ENCODE data around the gene GCLC.

DNA sequence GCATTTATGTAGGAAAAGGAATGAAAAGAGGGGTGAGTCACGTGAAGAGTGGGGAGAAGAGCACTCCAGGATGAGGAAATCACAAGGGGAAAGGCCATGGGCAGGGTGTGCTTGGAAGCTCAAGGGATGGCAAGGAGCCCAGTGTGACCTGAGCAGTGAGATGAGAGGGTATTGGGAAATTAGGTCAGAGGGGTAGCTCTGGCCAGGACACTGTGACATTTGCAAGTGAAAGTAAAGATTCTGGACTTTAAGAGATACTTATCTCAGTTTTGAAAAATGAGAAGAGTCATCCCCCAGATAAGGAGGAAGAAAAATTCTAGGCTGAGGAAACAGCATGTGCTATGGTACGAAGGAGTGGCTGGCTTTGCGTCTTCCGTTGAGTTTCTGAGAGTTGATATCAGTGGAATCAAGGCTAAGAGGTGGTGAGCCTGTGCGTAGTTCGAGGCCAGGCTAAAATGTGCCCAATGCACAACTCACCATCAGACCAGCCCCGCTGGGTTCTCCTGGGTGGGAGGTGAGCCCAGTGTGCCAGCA, 79.9 kb downstream of the GCLC start:
- TF ChIP-seq, protein P1, sequence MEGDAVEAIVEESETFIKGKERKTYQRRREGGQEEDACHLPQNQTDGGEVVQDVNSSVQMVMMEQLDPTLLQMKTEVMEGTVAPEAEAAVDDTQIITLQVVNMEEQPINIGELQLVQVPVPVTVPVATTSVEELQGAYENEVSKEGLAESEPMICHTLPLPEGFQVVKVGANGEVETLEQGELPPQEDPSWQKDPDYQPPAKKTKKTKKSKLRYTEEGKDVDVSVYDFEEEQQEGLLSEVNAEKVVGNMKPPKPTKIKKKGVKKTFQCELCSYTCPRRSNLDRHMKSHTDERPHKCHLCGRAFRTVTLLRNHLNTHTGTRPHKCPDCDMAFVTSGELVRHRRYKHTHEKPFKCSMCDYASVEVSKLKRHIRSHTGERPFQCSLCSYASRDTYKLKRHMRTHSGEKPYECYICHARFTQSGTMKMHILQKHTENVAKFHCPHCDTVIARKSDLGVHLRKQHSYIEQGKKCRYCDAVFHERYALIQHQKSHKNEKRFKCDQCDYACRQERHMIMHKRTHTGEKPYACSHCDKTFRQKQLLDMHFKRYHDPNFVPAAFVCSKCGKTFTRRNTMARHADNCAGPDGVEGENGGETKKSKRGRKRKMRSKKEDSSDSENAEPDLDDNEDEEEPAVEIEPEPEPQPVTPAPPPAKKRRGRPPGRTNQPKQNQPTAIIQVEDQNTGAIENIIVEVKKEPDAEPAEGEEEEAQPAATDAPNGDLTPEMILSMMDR (IDR thresholded peaks at IDR 0.05), result no peak
- peak; percentile 3 for TF ChIP-seq POLR2AphosphoS5 (IDR thresholded peaks at IDR 0.05)
